Mesodermal cell (in vitro differentiated cells): ENCODE measurements around the gene HOXA3.
A peak's percentile ranks its signal among the peaks of the same experiment; 100 is the strongest.

Experiments
- H3K27ac ChIP-seq: 2 replicates; pipeline ENCODE4 v1.7.0; 2013; ENCODE audit warnings: mild to moderate bottlenecking, low read depth, low read length, moderate library complexity; ENCODE audit not compliant: severe bottlenecking
- H3K36me3 ChIP-seq: 2 replicates; pipeline ENCODE4 v1.7.1; 2013; ENCODE audit warnings: mild to moderate bottlenecking, low read length, moderate library complexity; ENCODE audit not compliant: control insufficient read depth, insufficient read depth
- H3K4me1 ChIP-seq: one replicate; pipeline ENCODE4 v1.7.1; 2013; ENCODE audit warnings: mild to moderate bottlenecking, low read length; ENCODE audit not compliant: insufficient read depth, control insufficient read depth, poor library complexity, severe bottlenecking
- H3K4me3 ChIP-seq: 2 replicates; pipeline ENCODE4 v1.7.0; 2013; ENCODE audit warnings: low read length, control low read depth, mild to moderate bottlenecking; ENCODE audit not compliant: insufficient read depth, poor library complexity, severe bottlenecking; ENCODE audit errors: extremely low read depth
- H3K9me3 ChIP-seq: 2 replicates; pipeline ENCODE4 v1.7.1; 2013; ENCODE audit warnings: mild to moderate bottlenecking, low read length, moderate library complexity; ENCODE audit not compliant: control insufficient read depth
- WGBS, 2 experiments: methylation state at CpG; one replicate each; pipeline ENCODE4 v1.1.5; 2013; ENCODE audit warnings: missing lambda C conversion rate in 2 of 2; ENCODE audit not compliant: insufficient coverage in 2 of 2; 5-methylcytosine and 5-hydroxymethylcytosine counted together

Gene HOXA3

DNA sequence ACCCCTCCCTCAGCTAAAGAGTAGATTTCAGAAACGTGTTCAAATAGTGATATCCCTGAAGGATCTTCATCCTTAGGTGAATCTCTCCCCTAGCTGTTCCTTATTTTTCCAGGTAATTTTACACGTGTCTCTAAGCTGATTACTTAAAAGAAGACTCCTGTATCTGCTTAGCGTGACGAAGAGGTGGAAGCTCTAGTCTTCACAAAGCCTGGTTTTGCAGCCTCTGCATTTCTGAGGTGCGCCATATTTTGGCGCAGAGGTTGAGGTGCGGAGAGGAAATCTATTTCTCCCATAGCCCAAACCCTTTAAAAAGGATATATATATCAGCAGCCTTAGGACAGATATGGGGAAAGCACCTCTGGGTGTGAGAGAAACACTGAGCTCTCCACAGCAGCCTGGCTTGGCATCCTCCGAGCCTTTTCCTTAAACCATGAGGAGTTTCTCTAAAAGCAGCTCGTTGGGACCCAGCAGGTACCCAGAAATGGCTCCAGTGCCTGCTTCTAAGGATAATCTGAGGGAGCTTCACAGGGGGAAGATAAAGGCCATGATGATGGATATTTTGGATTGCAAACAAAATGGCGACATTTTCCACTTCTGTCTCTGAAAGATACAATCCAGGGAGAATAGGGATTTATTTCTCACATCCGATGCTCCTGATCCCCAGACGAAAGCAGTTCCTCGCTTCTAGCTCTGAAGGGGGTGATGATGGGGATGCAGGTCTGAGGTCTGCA lies 46.9 kb downstream of the HOXA3 start:
- H3K4me1 ChIP-seq: peaks cover 11% of the 10 kb centered on the region
- H3K36me3 ChIP-seq: no peaks in the 10 kb centered on the region
- no peak overlapping the region for H3K4me3 ChIP-seq
- peak overlapping the region; percentile 80 for H3K27ac ChIP-seq
- 15 to 20% methylated on average over 3 to 5 of the region's 13 CpGs for WGBS, 2 experiments
- H3K9me3 ChIP-seq: no peaks in the 10 kb centered on the region

DNA sequence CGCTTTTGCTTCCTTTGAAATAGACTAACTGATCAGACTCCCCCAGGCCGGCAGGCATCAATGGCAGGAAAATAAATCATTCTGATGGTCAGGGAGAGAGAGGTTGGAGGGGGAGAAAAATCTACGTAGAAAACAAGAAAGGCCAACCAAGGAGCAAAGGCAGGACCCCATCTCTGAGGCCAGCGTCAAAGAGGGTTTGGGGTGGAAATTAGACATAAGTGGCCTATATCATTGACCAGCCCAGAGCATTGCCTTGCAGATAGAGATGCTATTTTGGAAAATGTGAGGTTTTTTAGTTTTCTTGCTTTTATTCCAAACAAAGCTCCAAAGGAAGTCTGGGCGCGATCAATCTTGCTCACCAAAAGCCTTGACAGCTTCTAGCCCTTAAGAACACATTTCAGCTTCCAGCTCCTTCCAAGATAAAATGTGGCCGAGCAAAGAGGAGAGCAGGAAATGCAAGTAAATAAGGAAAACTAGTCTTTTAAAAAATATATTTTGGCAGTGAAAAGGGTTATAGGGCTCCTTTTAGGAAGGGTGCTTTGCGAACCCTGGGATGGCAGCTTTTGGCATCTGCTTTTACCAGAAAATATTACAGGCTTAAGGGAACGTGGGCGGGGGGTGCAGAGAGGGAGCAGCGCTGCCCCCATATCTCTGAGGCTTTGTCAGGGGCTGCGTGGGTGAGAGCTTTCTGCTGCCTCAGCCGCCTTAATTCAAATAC lies 47.9 kb downstream of the HOXA3 start:
- peak overlapping the region; percentile 80 for H3K27ac ChIP-seq
- H3K36me3 ChIP-seq: no peaks in the 10 kb centered on the region
- H3K4me3 ChIP-seq: peak overlapping the region; percentile 33
- H3K9me3 ChIP-seq: no peaks in the 10 kb centered on the region
- WGBS, 2 experiments: 14% methylated on average over 5 to 8 of the region's 13 CpGs
- peaks cover 9% of the 10 kb centered on the region for H3K4me1 ChIP-seq

DNA sequence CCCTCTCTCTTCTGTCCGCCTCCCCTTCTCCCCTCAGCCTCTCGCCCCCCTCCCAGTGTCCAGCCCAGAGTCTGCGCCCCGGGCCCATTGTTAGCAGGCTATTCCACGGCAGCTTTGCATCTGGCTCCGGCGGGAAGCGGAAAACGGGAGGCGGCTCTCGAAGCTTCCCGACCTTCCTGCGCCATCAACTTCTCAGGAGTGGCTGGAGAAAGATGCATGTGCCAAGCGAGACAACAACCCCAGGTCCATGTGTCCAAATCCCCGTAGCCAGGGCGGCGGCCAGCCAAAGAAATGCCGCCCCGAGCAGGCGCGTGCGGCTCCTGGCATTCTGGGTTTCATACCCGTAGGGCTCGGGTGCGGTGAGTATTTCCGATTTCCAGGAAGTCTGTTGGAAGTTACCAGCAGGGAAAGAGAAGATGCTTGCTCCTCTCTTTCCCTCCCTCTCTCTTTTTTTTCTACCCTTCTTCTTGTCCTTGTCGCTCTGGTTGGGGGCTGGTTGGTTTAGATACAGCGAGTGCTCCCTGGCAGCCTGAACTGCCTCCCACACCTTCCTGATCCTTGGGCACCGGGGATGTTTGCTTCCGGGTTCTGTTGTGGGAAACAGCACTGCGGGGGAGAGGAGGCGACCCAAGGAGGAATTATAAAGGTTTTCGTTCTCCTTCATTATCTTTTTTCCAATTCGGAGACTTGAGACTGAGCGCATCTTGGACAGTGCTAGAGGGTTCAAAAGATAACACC lies 48.7 kb downstream of the HOXA3 start:
- peak overlapping the region; percentile 33 for H3K4me3 ChIP-seq
- H3K4me1 ChIP-seq: peaks cover 9% of the 10 kb centered on the region
- H3K36me3 ChIP-seq: no peaks in the 10 kb centered on the region
- 3 to 4% methylated on average over 17 to 23 of the region's 35 CpGs for WGBS, 2 experiments
- H3K9me3 ChIP-seq: no peaks in the 10 kb centered on the region
- peak overlapping the region; percentile 80 for H3K27ac ChIP-seq

GRCh38 chr7:27102581-27103442 lies 49.6 kb downstream of the HOXA3 start, which contains the start of gene HOXA2:
Gene HOXA2, minus strand, starts transcription at chr7:27102683. Its CDS starts 183 bp downstream, at chr7:27102500.
- Histone ChIP-seq H3K4me3 (peak within 1 kb of the TSS; percentile 33), H3K4me1 (peaks cover 13% of the 10 kb centered on the region), H3K9me3 (no peaks in the 10 kb centered on the region), H3K36me3 (no peaks in the 10 kb centered on the region), H3K27ac (peak within 1 kb of the TSS; percentile 80)
- WGBS, 2 experiments: 5 to 6% methylated on average over 11 to 12 of the region's 29 CpGs

DNA sequence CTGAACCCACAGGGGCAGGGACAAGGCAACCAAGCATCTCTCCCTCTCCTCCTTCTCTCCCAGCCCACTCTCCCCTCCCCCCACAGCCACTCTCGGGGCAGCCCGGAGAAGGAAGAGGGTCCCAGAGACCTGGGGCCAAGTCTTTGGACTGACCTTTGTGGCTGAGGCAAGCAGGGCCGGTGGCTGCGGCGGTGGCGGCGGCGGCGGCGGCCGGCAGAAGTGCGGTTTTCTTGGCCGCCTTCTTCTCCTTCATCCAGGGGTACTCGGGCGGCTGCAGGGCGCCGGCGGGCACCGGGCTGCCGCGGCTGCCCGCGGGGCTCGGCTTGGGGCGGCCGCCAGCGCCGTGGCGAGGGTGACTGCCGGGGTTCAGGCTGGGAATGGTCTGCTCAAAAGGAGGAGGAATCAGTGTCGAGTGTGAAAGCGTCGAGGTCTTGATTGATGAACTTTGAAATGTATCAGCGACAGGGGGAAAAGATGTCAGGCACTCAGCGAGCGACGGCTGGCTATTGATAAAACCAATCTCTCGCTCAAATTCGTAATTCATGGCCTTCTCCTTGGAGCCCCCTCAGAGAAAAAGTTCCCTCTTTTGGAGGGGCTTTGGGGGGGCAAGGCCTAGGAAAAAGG lies 50.3 kb downstream of the HOXA3 start:
- H3K27ac ChIP-seq: peak overlapping the region; percentile 80
- peak overlapping the region; percentile 33 for H3K4me3 ChIP-seq
- H3K4me1 ChIP-seq: peaks cover 11% of the 10 kb centered on the region
- WGBS, 2 experiments: 0 to 1% methylated on average over 13 to 16 of the region's 39 CpGs
- H3K9me3 ChIP-seq: no peaks in the 10 kb centered on the region
- no peaks in the 10 kb centered on the region for H3K36me3 ChIP-seq

DNA sequence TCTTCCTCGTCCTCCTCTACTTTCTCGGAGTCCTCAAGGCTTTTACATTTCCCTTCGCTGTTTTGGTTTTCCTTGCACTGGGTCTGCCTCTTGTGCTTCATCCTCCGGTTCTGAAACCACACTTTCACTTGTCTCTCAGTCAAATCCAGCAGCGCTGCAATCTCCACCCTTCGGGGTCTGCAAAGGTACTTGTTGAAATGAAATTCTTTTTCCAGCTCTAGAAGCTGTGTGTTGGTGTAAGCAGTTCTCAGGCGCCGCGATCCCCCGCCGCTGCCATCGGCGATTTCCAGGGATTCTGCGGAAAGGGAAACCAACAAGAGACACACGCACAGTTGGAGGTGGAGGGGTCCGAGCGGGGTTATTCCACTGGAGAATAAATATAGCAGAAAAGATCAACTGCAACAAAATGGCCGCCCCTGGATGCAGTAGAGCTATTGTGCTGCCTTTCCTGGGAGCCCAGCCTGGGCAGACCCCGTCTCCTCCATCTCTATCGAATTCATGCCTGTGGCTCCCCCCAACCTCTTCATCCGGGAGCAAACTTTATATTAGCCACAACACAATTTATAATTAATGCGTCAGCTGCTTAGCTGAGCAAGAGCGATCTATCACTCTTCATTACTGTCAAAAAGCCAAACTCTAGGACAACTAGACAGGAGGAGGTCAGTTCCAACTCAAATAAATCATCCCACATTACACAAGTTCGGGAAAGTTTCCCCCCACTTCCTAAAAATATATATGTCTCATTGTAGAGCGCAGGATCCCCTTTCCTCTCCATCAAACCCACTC lies 51.0 kb downstream of the HOXA3 start:
- Histone ChIP-seq H3K4me1 (peaks cover 11% of the 10 kb centered on the region), H3K36me3 (no peaks in the 10 kb centered on the region), H3K27ac (peak overlapping the region; percentile 80), H3K9me3 (no peaks in the 10 kb centered on the region), H3K4me3 (peak overlapping the region; percentile 33)
- WGBS, 2 experiments: 12 to 13% methylated on average over 21 to 22 of the region's 25 CpGs

DNA sequence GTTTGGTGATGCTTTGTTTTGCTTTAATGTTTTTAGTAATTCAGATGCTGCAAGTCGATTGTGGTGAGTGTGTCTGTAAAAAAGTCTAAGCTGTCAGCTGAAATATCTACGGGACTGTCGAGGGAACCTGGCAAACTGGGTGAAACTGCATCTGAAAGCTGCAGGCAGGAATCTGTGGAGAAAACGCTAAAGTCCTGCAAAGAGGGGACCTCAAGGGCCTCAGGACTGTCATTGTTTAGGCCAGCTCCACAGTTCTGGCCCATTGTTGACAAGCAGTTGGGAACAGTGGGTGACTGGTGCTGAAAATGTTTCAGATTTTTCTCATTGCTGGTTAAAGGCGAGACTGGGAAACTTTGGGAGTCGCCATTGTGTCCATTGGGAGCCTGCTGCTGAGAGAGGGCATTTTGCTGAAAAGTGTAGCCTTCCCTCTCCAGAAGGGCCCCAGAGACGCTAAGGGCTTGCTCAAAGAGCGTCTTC lies 51.7 kb downstream of the HOXA3 start:
- H3K9me3 ChIP-seq: no peaks in the 10 kb centered on the region
- no peaks in the 10 kb centered on the region for H3K36me3 ChIP-seq
- 8 to 9% methylated on average over 7 to 8 of the region's 8 CpGs for WGBS, 2 experiments
- H3K4me1 ChIP-seq: peaks cover 11% of the 10 kb centered on the region
- H3K27ac ChIP-seq: peak overlapping the region; percentile 80
- H3K4me3 ChIP-seq: peak overlapping the region; percentile 33

- Histone ChIP-seq H3K36me3 (no peaks in the 10 kb centered on the region), H3K9me3 (no peaks in the 10 kb centered on the region), H3K4me3 (peak overlapping the region; percentile 67), H3K4me1 (peaks cover 12% of the 10 kb centered on the region), H3K27ac (peak overlapping the region; percentile 71)
- 43 to 73% methylated on average over 4 of the region's 8 CpGs for WGBS, 2 experiments
These were observed 52.7 kb downstream of the HOXA3 start for GRCh38 chr7:27099453-27100370.
